Body of pancreas (tissue), 4 donors: Measurements from ENCODE around the gene RNF112. TPM values are rescaled to one million over a fixed set of nuclear protein-coding genes. Genes with fewer than 3 reads are reported as not detected.
"Not testable (repeated sequence)": the region's sequence is repeated elsewhere in the genome, so short reads cannot be mapped to it uniquely, and the experiment has no call there.

Source experiments
- ATAC-seq: fragments of 150-250 bp; one replicate; pipeline ENCODE4 v1.9.1; 2016
- DNase-seq, 4 donors: peaks; one replicate each; pipeline ENCODE4 v3.0.0-alpha.2; 2019
- H3K27ac ChIP-seq, 4 donors: fragments of 200-600 bp; sonication (generic); 1 replicate in 3 of 4; 2 replicates in 1 of 4; pipeline versions ENCODE4 v1.5.1 to v1.6.1; 2016 to 2019; ENCODE audit warnings: mild to moderate bottlenecking in 1 of 4, mixed read lengths in 1 of 4, moderate library complexity in 1 of 4
- H3K27me3 ChIP-seq, 2 donors: fragments of 200-600 bp; sonication (generic); one replicate each; pipeline ENCODE4 v1.6.0; 2016; ENCODE audit warnings: mild to moderate bottlenecking in 1 of 2
- H3K36me3 ChIP-seq, 2 donors: fragments of 200-600 bp; sonication (generic); replicated peaks in 1 of 2; 2 replicates each; pipeline ENCODE4 v1.5.1; 2016; ENCODE audit warnings: low read depth in 2 of 2; ENCODE audit not compliant: insufficient read depth in 1 of 2
- H3K4me1 ChIP-seq: fragments of 200-600 bp; sonication (generic); one replicate; pipeline ENCODE4 v1.6.0; 2016
- H3K4me3 ChIP-seq, 2 donors: fragments of 200-600 bp; sonication (generic); 1 replicate in 1 of 2; 2 replicates in 1 of 2; pipeline ENCODE4 v1.5.1; 2016 to 2019
- H3K9me3 ChIP-seq, 3 donors: fragments of 200-600 bp; sonication (generic); 1 replicate in 2 of 3; 2 replicates in 1 of 3; pipeline ENCODE4 v1.5.1; 2016
- POLR2A ChIP-seq, 3 donors: fragments of 450-650 bp; IDR thresholded peaks; one replicate each; pipeline ENCODE4 v1.6.1; 2016; ENCODE audit warnings: antibody characterized with exemption in 3 of 3, mild to moderate bottlenecking in 2 of 3
- WGBS, 2 donors: methylation state at CpG; one replicate each; pipeline ENCODE4 v1.1.5; 2017; 5-methylcytosine and 5-hydroxymethylcytosine counted together
- intact Hi-C: fragments of 100-400 bp; cut with DNase I; formaldehyde crosslinking; loops from one replicate; pipeline ENCODE4 v1.15.1; 2023
- total RNA-seq, 2 donors: library from RNA; depleted of rRNA; stranded (reverse); fragments of >200 nt; gene quantifications; one replicate each; pipeline ENCODE4 v1.1.0, GENCODE V29; 2016
- TF ChIP-seq, protein P1 (sequence below), 7 experiments: fragments of 450-650 bp in 4 of 7; fragments of 200-600 bp in 3 of 7; sonication (generic) in 3 of 7; IDR thresholded peaks; one replicate each; pipeline ENCODE4 v1.5.1; 2016 to 2019; ENCODE audit warnings: antibody characterized with exemption in 7 of 7

RNF112 gene
- total RNA-seq, 2 donors from 2014 or later = 0.52 to 5.9 TPM

- Histone ChIP-seq H3K36me3 (no peaks in the 10 kb centered on the region), H3K4me1 (no peaks in the 10 kb centered on the region), H3K9me3 (no peaks in the 10 kb centered on the region), H3K27ac (no peak overlapping the region), H3K4me3 (no peak overlapping the region), H3K27me3 (no peaks in the 10 kb centered on the region)
- intact Hi-C loops = no loop called here
- DNase-seq (no peak), ATAC-seq (no peak)
- TF ChIP-seq, protein P1, sequence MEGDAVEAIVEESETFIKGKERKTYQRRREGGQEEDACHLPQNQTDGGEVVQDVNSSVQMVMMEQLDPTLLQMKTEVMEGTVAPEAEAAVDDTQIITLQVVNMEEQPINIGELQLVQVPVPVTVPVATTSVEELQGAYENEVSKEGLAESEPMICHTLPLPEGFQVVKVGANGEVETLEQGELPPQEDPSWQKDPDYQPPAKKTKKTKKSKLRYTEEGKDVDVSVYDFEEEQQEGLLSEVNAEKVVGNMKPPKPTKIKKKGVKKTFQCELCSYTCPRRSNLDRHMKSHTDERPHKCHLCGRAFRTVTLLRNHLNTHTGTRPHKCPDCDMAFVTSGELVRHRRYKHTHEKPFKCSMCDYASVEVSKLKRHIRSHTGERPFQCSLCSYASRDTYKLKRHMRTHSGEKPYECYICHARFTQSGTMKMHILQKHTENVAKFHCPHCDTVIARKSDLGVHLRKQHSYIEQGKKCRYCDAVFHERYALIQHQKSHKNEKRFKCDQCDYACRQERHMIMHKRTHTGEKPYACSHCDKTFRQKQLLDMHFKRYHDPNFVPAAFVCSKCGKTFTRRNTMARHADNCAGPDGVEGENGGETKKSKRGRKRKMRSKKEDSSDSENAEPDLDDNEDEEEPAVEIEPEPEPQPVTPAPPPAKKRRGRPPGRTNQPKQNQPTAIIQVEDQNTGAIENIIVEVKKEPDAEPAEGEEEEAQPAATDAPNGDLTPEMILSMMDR (IDR thresholded peaks at IDR 0.05) = no peak
- TF ChIP-seq POLR2A (IDR thresholded peaks at IDR 0.05) = no peak
- 73 to 79% methylated on average over 5 of the region's 5 CpGs for WGBS, 2 donors
Measured at GRCh38 chr17:19457830-19458271, 46.8 kb downstream of the RNF112 start.

DNA sequence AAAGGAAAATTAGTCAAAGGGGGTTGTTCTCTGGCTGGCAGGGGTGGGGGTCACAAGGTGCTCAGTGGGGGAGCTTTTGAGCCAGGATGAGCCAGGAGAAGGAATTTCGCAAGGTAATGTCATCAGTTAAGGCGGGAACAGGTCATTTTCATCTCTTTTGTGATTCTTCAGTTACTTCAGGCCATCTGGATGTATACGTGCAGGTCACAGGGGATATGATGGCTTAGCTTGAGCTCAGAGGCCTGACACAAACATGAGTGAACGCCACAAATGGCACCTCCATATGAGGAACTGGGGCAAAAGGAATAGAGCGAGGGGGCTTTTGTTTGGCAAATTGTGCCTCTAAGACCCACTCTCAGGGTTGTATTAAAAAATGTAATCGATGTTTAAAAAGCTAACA, 47.4 kb downstream of the RNF112 start:
- H3K27me3 ChIP-seq, DNase-seq, H3K27ac ChIP-seq, H3K4me1 ChIP-seq, H3K9me3 ChIP-seq, intact Hi-C loops, H3K4me3 ChIP-seq, ATAC-seq, H3K36me3 ChIP-seq: not testable (repeated sequence)
- WGBS, 2 donors = 81% methylated on average over 6 of the region's 6 CpGs

DNA sequence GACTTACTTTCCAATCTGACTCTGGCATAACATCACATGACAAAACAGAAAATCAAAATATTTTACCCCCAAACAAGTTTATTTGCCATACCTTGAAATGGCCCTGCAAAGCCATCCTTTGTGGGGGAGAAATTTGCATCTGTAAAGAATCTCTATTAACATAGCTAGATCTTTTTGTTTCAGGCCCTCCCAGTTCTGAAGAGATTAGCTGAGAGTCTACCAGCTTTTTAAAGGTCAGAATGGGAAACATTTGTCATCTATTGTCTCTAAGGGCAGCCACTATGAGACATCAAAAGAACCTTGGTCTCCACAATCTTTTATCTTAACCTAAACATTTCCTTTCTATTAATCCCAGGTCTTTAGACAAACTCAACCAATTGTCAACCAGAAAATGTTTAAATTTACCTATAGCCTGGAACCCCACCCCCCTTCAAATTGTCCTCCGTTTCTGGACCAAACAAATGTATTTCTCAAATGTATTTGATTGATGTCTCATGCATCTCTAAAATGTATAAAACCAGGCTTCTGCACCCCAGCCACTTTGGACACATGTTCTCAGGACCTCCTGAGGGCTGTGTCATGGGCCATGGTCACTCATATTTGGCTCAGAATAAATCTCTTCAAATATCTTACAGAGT, 48.1 kb downstream of the RNF112 start:
- H3K4me3 ChIP-seq, intact Hi-C loops, H3K4me1 ChIP-seq, H3K36me3 ChIP-seq, H3K27me3 ChIP-seq, DNase-seq, ATAC-seq, H3K9me3 ChIP-seq, H3K27ac ChIP-seq: not testable (repeated sequence)
- 32 to 46% methylated on average over 1 of the region's 1 CpG for WGBS, 2 donors

DNA sequence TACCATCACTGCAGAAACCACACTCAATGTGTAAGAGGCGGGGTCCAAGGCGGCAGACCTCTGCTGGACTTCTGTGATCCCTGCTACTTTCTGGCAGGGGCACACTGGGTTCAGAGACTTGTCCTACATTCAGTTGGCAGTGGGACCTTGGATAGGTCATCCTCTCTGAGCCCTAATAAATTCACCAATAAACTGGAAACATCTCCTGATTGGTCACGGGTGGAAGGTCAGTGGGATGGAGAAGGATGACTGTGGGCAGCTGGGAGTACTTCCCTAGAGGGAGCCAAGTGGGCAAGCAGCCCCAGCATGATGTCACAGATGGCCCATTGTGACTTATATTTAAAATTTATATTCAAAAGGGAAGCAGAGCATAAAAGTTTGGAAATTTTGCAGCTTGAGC, 49.7 kb downstream of the RNF112 start:
- Histone ChIP-seq H3K27me3 (no peaks in the 10 kb centered on the region), H3K27ac (no peak overlapping the region), H3K9me3 (no peaks in the 10 kb centered on the region), H3K4me3 (no peak overlapping the region), H3K4me1 (no peaks in the 10 kb centered on the region), H3K36me3 (no peaks in the 10 kb centered on the region)
- ATAC-seq (no peak), DNase-seq (peak in 1 of 4 donors; percentile 20)
- intact Hi-C loops = no loop called here
- TF ChIP-seq, protein P1 (IDR thresholded peaks at IDR 0.05) = no peak
- no peak for TF ChIP-seq POLR2A (IDR thresholded peaks at IDR 0.05)
- WGBS, 2 donors = 69 to 71% methylated on average over 3 of the region's 3 CpGs

GRCh38 chr17:19461116-19461515, 50.1 kb downstream of the RNF112 start:
- Histone ChIP-seq H3K4me1 (no peaks in the 10 kb centered on the region), H3K27me3 (no peaks in the 10 kb centered on the region), H3K4me3 (no peak overlapping the region), H3K9me3 (no peaks in the 10 kb centered on the region), H3K27ac (no peak overlapping the region), H3K36me3 (no peaks in the 10 kb centered on the region)
- DNase-seq (no peak), ATAC-seq (no peak)
- intact Hi-C loops = no loop called here
- TF ChIP-seq, protein P1 (IDR thresholded peaks at IDR 0.05) = no peak
- no peak for TF ChIP-seq POLR2A (IDR thresholded peaks at IDR 0.05)

GRCh38 chr17:19461681-19462080, 50.6 kb downstream of the RNF112 start:
- no peak overlapping the region for H3K27ac ChIP-seq
- WGBS, 2 donors = 82 to 93% methylated on average over 4 of the region's 4 CpGs
- TF ChIP-seq, protein P1 (IDR thresholded peaks at IDR 0.05) = no peak
- TF ChIP-seq POLR2A (IDR thresholded peaks at IDR 0.05) = no peak
- no peaks in the 10 kb centered on the region for H3K36me3 ChIP-seq
- ATAC-seq = no peak
- DNase-seq = no peak
- no peak overlapping the region for H3K4me3 ChIP-seq
- no peaks in the 10 kb centered on the region for H3K27me3 ChIP-seq
- no peaks in the 10 kb centered on the region for H3K4me1 ChIP-seq
- no peaks in the 10 kb centered on the region for H3K9me3 ChIP-seq
- intact Hi-C loops = no loop called here

- H3K27me3 ChIP-seq, H3K4me1 ChIP-seq, H3K9me3 ChIP-seq, H3K36me3 ChIP-seq, H3K4me3 ChIP-seq, ATAC-seq, intact Hi-C loops, DNase-seq: not testable (repeated sequence)
- 83 to 85% methylated on average over 7 of the region's 7 CpGs for WGBS, 2 donors
- H3K27ac ChIP-seq = peak overlapping the region in 1 of 4 donors; percentile 45
Measured at GRCh38 chr17:19462456-19463035, 51.5 kb downstream of the RNF112 start.
